C4-2B (cell line): ENCODE measurements around the gene ELP1.

Source experiments
- ZFX ChIP-seq: fragments of 450-650 bp; IDR thresholded peaks from 2 replicates; pipeline ENCODE4 v1.6.1; 2017
- TF ChIP-seq, protein P1 (sequence below): fragments of 450-650 bp; conservative IDR thresholded peaks from 2 replicates; pipeline ENCODE4 v1.5.1; 2017; ENCODE audit warnings: mild to moderate bottlenecking

DNA sequence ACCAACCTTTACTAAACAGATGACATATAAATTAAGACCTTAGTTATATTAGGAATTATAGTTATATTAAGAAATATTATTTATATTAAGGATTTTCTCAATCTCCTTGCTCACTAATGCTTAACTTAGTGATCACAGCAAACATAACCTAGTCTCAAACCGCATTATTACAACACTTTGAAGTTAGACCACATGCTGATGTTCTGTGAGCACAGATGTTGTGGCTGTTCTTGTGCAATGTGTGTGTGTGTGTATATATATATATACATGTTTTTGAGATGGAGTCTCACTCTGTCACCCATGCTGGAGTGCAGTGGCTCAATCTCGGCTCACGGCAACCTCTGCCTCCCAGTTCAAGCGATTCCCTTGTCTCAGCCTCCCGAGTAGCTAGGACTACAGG, 20.5 kb downstream of the ELP1 start:
- TF ChIP-seq, protein P1, sequence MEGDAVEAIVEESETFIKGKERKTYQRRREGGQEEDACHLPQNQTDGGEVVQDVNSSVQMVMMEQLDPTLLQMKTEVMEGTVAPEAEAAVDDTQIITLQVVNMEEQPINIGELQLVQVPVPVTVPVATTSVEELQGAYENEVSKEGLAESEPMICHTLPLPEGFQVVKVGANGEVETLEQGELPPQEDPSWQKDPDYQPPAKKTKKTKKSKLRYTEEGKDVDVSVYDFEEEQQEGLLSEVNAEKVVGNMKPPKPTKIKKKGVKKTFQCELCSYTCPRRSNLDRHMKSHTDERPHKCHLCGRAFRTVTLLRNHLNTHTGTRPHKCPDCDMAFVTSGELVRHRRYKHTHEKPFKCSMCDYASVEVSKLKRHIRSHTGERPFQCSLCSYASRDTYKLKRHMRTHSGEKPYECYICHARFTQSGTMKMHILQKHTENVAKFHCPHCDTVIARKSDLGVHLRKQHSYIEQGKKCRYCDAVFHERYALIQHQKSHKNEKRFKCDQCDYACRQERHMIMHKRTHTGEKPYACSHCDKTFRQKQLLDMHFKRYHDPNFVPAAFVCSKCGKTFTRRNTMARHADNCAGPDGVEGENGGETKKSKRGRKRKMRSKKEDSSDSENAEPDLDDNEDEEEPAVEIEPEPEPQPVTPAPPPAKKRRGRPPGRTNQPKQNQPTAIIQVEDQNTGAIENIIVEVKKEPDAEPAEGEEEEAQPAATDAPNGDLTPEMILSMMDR: no peak
- TF ChIP-seq ZFX: no peak
